ENCODE data around the gene PEX14.

DNA sequence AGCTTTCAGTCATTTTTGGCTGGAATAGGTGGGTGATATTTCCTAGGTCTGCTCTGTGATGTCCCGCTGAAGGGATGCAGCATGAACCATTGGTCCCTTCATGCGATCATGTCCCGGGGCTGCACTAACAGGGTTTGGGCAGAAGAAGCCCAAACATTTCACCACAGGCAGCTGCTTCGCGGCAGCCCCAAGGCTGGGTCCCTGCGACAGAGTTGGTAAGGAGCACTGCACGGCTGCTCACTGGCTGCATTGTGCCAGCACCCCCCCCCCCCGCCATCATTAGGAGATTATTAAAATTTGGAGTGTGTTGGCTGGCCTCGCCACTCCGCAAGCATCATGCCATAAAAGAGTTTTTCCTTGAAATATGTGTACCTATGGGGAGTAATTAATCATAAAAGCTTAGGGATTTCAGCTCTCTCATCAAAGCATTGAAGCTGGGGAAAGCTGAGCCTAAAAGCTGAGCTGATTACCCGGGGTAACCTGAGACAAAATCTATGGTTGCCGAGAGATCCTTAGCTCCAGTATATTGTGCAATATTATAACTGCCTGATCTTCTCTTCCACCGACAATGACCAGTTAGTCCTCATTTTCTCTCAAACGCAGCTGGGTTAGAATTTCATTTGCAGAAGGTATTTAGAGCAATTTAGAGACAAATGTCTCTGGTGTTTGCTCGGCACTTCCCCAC lies 62.5 kb downstream of the PEX14 start:
- TF ChIP-seq ZNF274 (IDR thresholded peaks at IDR 0.05; ENCODE audit: low read depth, low read length) = no peak
- no peak for TF ChIP-seq YY1 (IDR thresholded peaks at IDR 0.05; ENCODE audit: insufficient read depth, insufficient read length)
- no peak for TF ChIP-seq SUZ12 (IDR thresholded peaks at IDR 0.05; ENCODE audit: extremely low read depth, insufficient read depth, insufficient read length)

All from NT2/D1 (cell line).